ENCODE results near the gene ARHGEF7. TPM values are rescaled to one million over a fixed set of nuclear protein-coding genes. Genes with fewer than 3 reads are reported as not detected.

ARHGEF7 gene
- total and polyA plus RNA-seq, 4 donors: 16.2 to 132 (median 100) TPM

GRCh38 chr13:111122631-111123030 is 7.5 kb downstream of the ARHGEF7 start:
- intact Hi-C loops (cut with DNase I): no loop called here
- no peaks in the 10 kb centered on the region for H3K27me3 ChIP-seq (ENCODE audit: control insufficient read depth in 1 of 2, insufficient read depth in 2 of 2, low read length in 1 of 2)
- H3K4me3 ChIP-seq (ENCODE audit: low read length in 2 of 2): no peak overlapping the region
- H3K9me3 ChIP-seq (ENCODE audit: control insufficient read depth, low read length): no peaks in the 10 kb centered on the region
- no peak overlapping the region for H3K27ac ChIP-seq (ENCODE audit: low read depth in 1 of 2, low read length in 2 of 2)
- WGBS, 2 donors: 79 to 87% methylated on average over 9 of the region's 9 CpGs
- H3K36me3 ChIP-seq (ENCODE audit: control insufficient read depth in 1 of 2, insufficient read depth in 2 of 2, low read length in 1 of 2): no peaks in the 10 kb centered on the region
- DNase-seq: no peak
- peaks cover 0 to 2% of the 10 kb centered on the region in 2 donors for H3K4me1 ChIP-seq (ENCODE audit: control insufficient read depth in 1 of 2, insufficient read depth in 2 of 2, low read length in 2 of 2)
- ATAC-seq (ENCODE audit: low FRiP score): no peak

- H3K9me3 ChIP-seq (ENCODE audit: control insufficient read depth, low read length): no peaks in the 10 kb centered on the region
- no peaks in the 10 kb centered on the region for H3K36me3 ChIP-seq (ENCODE audit: control insufficient read depth in 1 of 2, insufficient read depth in 2 of 2, low read length in 1 of 2)
- intact Hi-C loops (cut with DNase I): no loop called here
- no peak for ATAC-seq (ENCODE audit: low FRiP score)
- no peak for DNase-seq
- no peak overlapping the region for H3K4me3 ChIP-seq (ENCODE audit: low read length in 2 of 2)
- peaks cover 0 to 2% of the 10 kb centered on the region in 2 donors for H3K4me1 ChIP-seq (ENCODE audit: control insufficient read depth in 1 of 2, insufficient read depth in 2 of 2, low read length in 2 of 2)
- H3K27ac ChIP-seq (ENCODE audit: low read depth in 1 of 2, low read length in 2 of 2): no peak overlapping the region
- no peaks in the 10 kb centered on the region for H3K27me3 ChIP-seq (ENCODE audit: control insufficient read depth in 1 of 2, insufficient read depth in 2 of 2, low read length in 1 of 2)
- WGBS, 2 donors: 46 to 55% methylated on average over 4 of the region's 4 CpGs
Measured at GRCh38 chr13:111123221-111123620, 8.1 kb downstream of the ARHGEF7 start.

GRCh38 chr13:111123649-111124048 is 8.5 kb downstream of the ARHGEF7 start:
- intact Hi-C loops (cut with DNase I): no loop called here
- H3K4me1 ChIP-seq (ENCODE audit: control insufficient read depth in 1 of 2, insufficient read depth in 2 of 2, low read length in 2 of 2): peaks cover 0 to 2% of the 10 kb centered on the region in 2 donors
- no peak for ATAC-seq (ENCODE audit: low FRiP score)
- WGBS, 2 donors: 27 to 34% methylated on average over 7 to 8 of the region's 8 CpGs
- H3K4me3 ChIP-seq (ENCODE audit: low read length in 2 of 2): no peak overlapping the region
- DNase-seq: no peak
- no peaks in the 10 kb centered on the region for H3K9me3 ChIP-seq (ENCODE audit: control insufficient read depth, low read length)
- no peaks in the 10 kb centered on the region for H3K27me3 ChIP-seq (ENCODE audit: control insufficient read depth in 1 of 2, insufficient read depth in 2 of 2, low read length in 1 of 2)
- H3K27ac ChIP-seq (ENCODE audit: low read depth in 1 of 2, low read length in 2 of 2): no peak overlapping the region
- no peaks in the 10 kb centered on the region for H3K36me3 ChIP-seq (ENCODE audit: control insufficient read depth in 1 of 2, insufficient read depth in 2 of 2, low read length in 1 of 2)

GRCh38 chr13:111126509-111126908 is 11.4 kb downstream of the ARHGEF7 start:
- DNase-seq: no peak
- Histone ChIP-seq H3K36me3 (ENCODE audit: control insufficient read depth in 1 of 2, insufficient read depth in 2 of 2, low read length in 1 of 2) (no peaks in the 10 kb centered on the region), H3K27me3 (ENCODE audit: control insufficient read depth in 1 of 2, insufficient read depth in 2 of 2, low read length in 1 of 2) (no peaks in the 10 kb centered on the region), H3K4me3 (ENCODE audit: low read length in 2 of 2) (no peak overlapping the region), H3K27ac (ENCODE audit: low read depth in 1 of 2, low read length in 2 of 2) (no peak overlapping the region), H3K9me3 (ENCODE audit: control insufficient read depth, low read length) (no peaks in the 10 kb centered on the region), H3K4me1 (ENCODE audit: control insufficient read depth in 1 of 2, insufficient read depth in 2 of 2, low read length in 2 of 2) (no peaks in the 10 kb centered on the region)
- ATAC-seq (ENCODE audit: low FRiP score): no peak
- intact Hi-C loops (cut with DNase I): no loop called here

GRCh38 chr13:111129465-111130115 is 14.5 kb downstream of the ARHGEF7 start:
- H3K4me1 ChIP-seq (ENCODE audit: control insufficient read depth in 1 of 2, insufficient read depth in 2 of 2, low read length in 2 of 2): no peaks in the 10 kb centered on the region
- WGBS, 2 donors: 87 to 89% methylated on average over 9 of the region's 9 CpGs
- no peaks in the 10 kb centered on the region for H3K9me3 ChIP-seq (ENCODE audit: control insufficient read depth, low read length)
- H3K27ac ChIP-seq (ENCODE audit: low read depth in 1 of 2, low read length in 2 of 2): no peak overlapping the region
- ATAC-seq (ENCODE audit: low FRiP score): no peak
- no peak overlapping the region for H3K4me3 ChIP-seq (ENCODE audit: low read length in 2 of 2)
- H3K27me3 ChIP-seq (ENCODE audit: control insufficient read depth in 1 of 2, insufficient read depth in 2 of 2, low read length in 1 of 2): no peaks in the 10 kb centered on the region
- intact Hi-C loops (cut with DNase I): no loop called here
- H3K36me3 ChIP-seq (ENCODE audit: control insufficient read depth in 1 of 2, insufficient read depth in 2 of 2, low read length in 1 of 2): no peaks in the 10 kb centered on the region
- no peak for DNase-seq

DNA sequence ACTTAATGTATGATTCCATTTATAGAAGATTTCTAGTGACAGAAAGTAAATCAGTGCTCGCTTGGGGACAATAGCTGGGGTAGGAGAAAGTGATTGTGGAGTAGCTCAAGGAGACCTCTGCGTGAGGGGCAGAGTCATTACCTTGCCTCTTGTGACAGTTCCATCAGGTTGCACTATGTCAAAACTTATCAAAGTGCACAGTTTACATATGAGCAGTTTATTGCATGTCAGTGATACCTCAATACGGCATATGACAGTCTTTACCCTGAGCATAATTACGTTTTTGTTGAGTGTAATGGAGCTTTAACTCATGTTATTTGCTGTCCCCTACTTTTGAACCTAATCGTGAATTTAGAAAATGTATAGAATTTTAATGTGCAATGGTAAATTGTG is 15.0 kb downstream of the ARHGEF7 start:
- Histone ChIP-seq H3K27me3 (ENCODE audit: control insufficient read depth in 1 of 2, insufficient read depth in 2 of 2, low read length in 1 of 2) (no peaks in the 10 kb centered on the region), H3K4me3 (ENCODE audit: low read length in 2 of 2) (no peak overlapping the region), H3K4me1 (ENCODE audit: control insufficient read depth in 1 of 2, insufficient read depth in 2 of 2, low read length in 2 of 2) (no peaks in the 10 kb centered on the region), H3K36me3 (ENCODE audit: control insufficient read depth in 1 of 2, insufficient read depth in 2 of 2, low read length in 1 of 2) (no peaks in the 10 kb centered on the region), H3K9me3 (ENCODE audit: control insufficient read depth, low read length) (no peaks in the 10 kb centered on the region), H3K27ac (ENCODE audit: low read depth in 1 of 2, low read length in 2 of 2) (no peak overlapping the region)
- 81 to 89% methylated on average over 5 of the region's 5 CpGs for WGBS, 2 donors
- intact Hi-C loops (cut with DNase I): no loop called here
- DNase-seq: no peak
- no peak for ATAC-seq (ENCODE audit: low FRiP score)

- no peak for DNase-seq
- H3K27ac ChIP-seq (ENCODE audit: low read depth in 1 of 2, low read length in 2 of 2): no peak overlapping the region
- 88% methylated on average over 10 of the region's 10 CpGs for WGBS, 2 donors
- no peaks in the 10 kb centered on the region for H3K9me3 ChIP-seq (ENCODE audit: control insufficient read depth, low read length)
- no peaks in the 10 kb centered on the region for H3K4me1 ChIP-seq (ENCODE audit: control insufficient read depth in 1 of 2, insufficient read depth in 2 of 2, low read length in 2 of 2)
- intact Hi-C loops (cut with DNase I): no loop called here
- ATAC-seq (ENCODE audit: low FRiP score): no peak
- no peak overlapping the region for H3K4me3 ChIP-seq (ENCODE audit: low read length in 2 of 2)
- H3K27me3 ChIP-seq (ENCODE audit: control insufficient read depth in 1 of 2, insufficient read depth in 2 of 2, low read length in 1 of 2): no peaks in the 10 kb centered on the region
- H3K36me3 ChIP-seq (ENCODE audit: control insufficient read depth in 1 of 2, insufficient read depth in 2 of 2, low read length in 1 of 2): no peaks in the 10 kb centered on the region
Measured at GRCh38 chr13:111131048-111131447, 15.9 kb downstream of the ARHGEF7 start.

DNA sequence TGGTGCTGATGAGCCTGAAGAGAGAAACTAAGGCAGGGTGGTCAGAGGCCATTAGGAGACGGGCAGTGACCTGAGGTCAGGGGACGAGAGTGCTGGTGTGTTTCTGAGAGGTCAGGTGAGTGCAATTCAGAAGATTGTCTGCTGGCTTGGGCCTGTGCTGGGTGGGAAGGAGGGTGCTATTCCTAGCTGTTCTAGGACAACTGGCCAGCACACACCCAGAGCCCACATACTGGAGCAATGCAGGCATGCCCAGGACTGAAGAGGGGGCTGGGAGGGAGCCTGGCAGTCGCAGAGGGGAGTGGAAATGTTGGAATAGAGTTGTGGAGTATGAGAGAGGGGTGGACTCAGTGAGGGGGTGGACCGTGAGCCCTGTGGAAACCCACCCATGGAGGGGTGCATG is 16.5 kb downstream of the ARHGEF7 start:
- H3K27ac ChIP-seq (ENCODE audit: low read depth in 1 of 2, low read length in 2 of 2): no peak overlapping the region
- DNase-seq (no peak), ATAC-seq (ENCODE audit: low FRiP score) (no peak)
- no peaks in the 10 kb centered on the region for H3K36me3 ChIP-seq (ENCODE audit: control insufficient read depth in 1 of 2, insufficient read depth in 2 of 2, low read length in 1 of 2)
- H3K4me3 ChIP-seq (ENCODE audit: low read length in 2 of 2): no peak overlapping the region
- 43 to 52% methylated on average over 4 of the region's 4 CpGs for WGBS, 2 donors
- H3K9me3 ChIP-seq (ENCODE audit: control insufficient read depth, low read length): no peaks in the 10 kb centered on the region
- intact Hi-C loops (cut with DNase I): no loop called here
- H3K4me1 ChIP-seq (ENCODE audit: control insufficient read depth in 1 of 2, insufficient read depth in 2 of 2, low read length in 2 of 2): no peaks in the 10 kb centered on the region
- H3K27me3 ChIP-seq (ENCODE audit: control insufficient read depth in 1 of 2, insufficient read depth in 2 of 2, low read length in 1 of 2): no peaks in the 10 kb centered on the region

GRCh38 chr13:111132948-111133347 is 17.8 kb downstream of the ARHGEF7 start:
- Histone ChIP-seq H3K36me3 (ENCODE audit: control insufficient read depth in 1 of 2, insufficient read depth in 2 of 2, low read length in 1 of 2) (no peaks in the 10 kb centered on the region), H3K4me3 (ENCODE audit: low read length in 2 of 2) (no peak overlapping the region), H3K9me3 (ENCODE audit: control insufficient read depth, low read length) (no peaks in the 10 kb centered on the region), H3K4me1 (ENCODE audit: control insufficient read depth in 1 of 2, insufficient read depth in 2 of 2, low read length in 2 of 2) (no peaks in the 10 kb centered on the region), H3K27me3 (ENCODE audit: control insufficient read depth in 1 of 2, insufficient read depth in 2 of 2, low read length in 1 of 2) (no peaks in the 10 kb centered on the region), H3K27ac (ENCODE audit: low read depth in 1 of 2, low read length in 2 of 2) (no peak overlapping the region)
- ATAC-seq (ENCODE audit: low FRiP score) (no peak), DNase-seq (no peak)
- WGBS, 2 donors: 83 to 84% methylated on average over 7 of the region's 7 CpGs
- intact Hi-C loops (cut with DNase I): no loop called here
